NCI-H187 (cell line): ENCODE measurements around the gene CYP1B1.

Experiments used
- DNase-seq, 2 experiments: peaks; one replicate each; lab custom pipeline; 2025; lab: John Stamatoyannopoulos, UW

The CYP1B1 gene

DNA sequence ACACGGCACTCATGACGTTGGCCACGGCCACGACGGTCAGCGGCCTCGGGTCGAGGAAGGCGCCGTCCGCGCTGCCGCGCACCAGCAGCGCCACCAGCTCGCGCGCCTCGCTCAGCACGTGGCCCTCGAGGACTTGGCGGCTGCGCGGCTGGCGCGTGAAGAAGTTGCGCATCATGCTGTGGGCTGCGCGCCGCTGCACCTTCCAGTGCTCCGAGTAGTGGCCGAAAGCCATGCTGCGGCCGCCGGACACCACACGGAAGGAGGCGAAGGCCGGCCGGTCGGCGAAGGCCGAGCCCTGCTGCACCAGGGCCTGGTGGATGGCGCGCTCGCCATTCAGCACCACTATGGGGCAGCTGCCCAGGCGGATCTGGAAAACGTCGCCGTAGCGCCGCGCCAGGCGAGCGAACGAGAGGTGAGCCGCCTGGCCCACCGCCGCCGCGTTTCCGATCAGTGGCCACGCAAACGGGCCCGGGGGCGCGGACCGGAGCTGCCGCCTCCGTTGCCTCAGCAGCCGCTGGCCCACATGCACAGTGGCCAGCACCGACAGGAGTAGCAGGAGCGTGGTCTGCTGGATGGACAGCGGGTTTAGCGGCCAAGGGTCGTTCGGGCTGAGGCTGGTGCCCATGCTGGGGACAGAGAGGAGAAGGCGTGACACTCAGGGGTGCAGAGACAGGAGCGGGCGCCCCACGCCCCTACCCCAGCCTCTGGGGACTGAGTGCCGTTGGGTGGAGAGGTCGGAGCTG is 1.0 kb downstream of the CYP1B1 start:
- DNase-seq = no peak

DNA sequence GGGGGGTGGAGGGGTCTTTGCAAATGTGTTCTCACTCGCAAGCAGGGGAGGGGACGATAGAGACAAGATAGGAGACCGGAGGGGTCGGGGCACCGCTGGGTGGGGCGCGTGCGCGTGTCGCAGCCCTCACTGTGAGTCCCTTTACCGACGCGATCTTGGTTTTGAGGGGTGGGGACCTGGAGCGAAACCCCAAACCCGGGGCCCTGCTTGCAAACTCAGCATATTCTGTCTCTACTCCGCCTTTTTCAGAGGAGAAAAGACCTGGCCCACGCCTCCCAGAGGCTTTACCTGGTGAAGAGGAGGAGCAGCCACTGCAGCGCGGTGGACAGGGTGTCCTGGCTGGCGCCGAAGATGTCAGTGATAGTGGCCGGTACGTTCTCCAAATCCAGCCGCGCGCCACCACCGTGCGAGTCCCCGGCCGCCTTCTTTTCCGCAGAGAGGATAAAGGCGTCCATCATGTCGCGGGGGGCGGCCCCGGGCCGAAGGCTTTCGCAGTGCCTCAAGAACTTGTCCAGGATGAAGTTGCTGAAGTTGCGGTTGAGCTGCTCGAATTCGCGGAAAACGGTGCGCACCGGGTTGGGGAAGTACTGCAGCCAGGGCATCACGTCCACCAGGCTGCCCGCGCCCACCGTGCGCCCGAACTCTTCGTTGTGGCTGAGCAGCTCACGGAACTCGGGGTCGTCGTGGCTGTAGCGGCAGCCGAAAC is 1.7 kb downstream of the CYP1B1 start:
- DNase-seq = no peak

DNA sequence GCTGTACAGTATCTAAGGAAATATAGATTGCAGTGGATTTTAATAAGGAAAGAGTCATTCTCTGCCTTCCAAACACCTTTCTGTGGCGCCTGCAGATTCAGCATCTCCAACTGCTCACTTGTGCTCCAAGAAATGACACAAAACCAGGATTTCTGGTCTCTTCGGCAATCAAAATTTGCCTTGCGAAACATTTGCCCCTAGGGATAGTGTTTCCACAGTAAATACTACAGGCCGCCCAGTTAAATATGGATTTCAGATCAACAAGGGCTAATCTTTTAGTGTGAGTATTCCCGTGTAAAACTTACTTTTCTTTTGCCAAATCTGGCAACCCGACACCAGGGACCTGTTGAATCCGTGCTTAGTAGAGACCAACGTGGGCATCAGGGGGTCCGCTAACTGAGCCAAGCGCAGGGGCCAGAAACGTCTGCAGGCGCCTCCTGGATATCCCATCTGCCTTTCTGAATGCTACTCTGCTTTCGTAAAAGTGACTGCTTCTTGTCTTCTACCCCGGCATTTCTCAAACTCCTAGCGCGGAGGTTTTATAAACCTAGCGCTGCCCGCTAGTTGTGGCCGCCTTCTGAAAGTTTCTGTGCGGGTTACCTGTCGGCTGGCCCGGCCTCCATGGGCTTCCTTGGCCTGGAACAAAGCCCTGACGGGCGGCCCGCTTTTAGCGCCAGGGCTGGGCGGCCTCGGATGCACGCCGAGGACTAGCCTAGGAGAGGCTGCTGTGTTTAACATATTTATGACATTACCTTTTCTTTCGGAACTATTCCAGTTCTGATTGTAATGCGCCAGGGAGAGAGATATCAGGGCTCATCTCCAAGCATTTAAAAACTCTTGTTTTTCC is 2.5 kb downstream of the CYP1B1 start:
- no peak for DNase-seq

DNA sequence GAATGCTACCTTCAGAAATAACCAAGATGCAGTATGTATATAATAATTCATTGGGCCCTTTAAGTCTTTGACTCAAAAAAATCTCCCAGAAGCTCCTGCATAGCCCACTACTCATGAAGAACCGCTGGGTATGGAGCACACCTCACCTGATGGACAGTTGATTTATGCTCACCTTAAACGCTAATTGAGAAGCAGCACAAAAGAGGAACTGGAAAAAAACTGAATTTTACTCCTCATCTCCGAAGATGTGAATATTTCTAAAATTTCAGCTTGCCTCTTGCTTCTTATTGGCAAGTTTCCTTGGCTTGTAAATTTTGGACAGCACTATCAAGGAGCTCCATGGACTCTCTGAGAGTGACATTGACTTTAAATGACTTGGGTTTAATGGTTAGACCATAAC is 5.5 kb downstream of the CYP1B1 start:
- no peak for DNase-seq

DNA sequence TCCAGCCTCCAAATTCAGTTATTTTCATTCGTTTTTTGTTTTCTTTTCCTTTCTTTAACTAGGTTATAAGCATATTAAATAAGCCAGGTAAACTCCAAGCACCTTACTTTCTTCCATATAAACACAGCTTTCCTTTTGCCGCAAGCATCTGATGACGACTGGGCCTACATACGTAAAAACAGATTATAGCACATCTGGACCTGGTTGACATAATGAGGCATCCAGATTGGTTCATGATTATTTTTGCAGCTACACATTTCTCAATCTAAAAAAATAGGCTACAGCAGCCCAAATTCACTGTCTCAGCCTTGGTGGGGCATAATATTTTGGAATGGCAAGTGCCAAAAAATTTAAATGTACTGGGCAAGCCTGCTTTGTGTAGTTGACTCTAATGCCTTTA is 7.7 kb downstream of the CYP1B1 start:
- no peak for DNase-seq

DNA sequence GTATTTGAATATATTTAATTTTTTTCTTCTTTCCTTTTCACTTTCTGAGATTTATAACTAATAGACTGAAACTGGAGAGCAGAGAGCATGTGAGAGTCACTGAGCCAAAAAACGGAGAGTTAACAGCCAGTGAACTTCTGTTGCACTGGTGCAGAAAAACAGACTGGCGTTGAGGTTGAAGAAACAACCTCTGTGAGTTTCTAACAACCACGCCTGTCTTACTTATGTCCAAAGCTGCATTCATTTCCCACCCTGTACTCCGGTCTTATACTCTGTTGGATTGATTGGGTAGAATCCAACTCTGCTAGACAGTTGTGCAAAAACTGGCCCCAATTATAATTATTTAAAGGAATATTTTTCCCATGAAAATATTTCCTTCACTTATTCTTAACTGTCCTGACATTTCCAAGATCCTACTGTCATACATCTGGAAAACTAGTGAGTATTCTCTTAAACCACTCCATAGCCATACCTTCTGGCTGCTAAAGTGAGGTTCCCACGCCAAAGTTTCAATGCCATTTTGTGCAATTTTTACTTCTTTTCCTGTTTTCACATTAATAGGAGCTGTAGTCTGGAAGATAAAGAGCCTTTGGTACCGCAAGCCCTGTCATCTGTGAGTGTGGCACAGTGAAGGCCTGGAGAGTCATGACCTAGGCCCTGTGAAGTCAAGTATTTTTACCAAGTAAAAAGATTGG is 9.4 kb downstream of the CYP1B1 start:
- no peak for DNase-seq

DNA sequence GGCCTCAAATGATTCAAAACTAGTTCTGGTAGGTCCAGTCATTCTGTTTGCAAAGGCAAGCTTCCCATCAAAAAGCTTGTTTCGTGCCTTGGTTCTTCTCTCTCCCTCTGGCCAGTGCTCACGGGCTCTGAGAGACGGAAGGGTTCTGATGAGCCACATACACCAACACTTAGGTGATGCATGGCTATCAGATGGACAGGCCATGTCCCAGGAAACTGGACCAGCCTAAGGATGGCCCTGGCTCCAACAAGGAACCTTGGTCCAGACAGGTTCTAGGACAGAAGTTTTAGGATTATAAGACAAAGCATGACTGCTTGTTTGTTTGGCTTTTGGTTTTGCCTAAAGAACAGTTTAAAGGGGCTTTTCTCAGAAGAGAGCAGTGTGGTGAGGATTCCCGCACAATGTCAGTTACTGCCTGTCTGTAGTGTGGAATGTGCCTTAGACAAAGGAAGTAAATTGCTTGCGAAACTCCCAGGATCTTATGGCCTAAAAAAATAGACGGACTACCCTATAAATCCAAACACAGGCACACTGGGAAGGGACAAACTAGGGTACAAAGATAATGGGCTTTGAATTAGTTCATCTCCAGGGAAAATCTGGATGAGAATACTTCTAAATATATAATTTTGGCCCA is 10.3 kb downstream of the CYP1B1 start:
- no peak for DNase-seq

DNA sequence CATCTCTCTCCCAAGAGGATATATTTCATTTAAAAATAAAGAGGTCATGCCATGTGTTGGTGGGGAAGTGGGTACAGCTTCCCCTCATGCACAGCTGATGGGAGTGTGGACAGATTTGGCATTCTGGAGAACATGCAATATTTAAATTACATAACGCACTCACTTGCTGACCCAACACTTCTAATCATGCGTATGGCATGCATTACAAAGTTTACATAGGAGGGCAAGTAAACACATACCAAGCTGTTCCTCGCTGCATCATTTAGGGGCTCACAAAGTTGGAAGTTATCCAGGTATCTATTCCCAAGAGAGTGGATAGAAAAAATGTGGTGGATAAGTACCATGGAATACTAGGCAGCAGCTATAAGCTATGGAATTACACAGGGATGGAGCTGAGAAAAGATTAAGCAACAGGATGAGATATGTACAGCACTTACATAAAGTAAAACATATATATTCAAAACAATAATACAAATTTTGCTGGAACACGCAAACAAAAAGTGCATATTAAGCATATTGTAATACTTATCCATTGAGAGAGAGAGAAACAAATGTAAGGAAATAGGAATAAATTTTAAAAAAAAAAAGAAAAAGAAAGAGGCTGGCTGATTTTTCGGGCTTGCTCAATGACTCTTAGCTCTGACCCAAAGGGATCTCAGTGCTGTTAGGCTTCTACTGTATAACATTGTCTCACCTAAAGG is 11.0 kb downstream of the CYP1B1 start:
- no peak for DNase-seq

DNA sequence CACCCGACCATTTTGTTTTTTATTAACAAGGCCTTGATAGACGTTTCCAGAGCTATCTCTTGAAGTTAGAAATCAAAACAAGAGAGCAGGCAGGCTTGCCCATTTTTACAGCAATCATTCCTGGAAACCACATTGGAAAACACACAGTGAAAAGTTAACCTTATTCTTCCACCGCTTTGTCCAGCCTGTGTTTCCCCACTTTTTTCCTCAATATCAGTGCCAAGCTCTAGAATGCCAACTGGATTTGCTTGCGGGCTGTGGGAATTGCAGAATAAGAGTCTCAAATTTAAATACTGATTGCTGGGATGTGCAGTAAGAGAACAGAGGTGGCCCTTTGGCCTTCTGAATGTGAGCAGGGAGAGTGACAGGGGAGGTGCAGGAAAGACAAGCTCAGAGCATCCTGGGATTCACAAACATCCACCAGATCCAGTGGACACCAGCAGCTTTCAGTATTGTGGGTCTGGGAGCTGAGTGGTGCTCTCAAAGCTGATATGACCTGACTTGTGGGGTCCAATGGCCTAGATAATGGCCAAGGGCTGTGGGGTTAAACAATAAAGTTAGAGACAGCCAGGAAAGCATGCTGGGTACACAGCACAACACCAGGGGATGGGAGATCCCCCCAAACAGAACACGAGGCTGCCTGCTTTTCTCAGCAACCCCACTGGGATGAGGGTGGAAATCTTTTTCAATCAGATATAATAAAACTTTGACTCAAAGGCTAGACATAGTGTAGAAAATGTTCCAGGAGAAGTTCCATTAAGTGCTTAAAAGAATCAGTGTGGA is 15.5 kb downstream of the CYP1B1 start:
- DNase-seq = no peak

DNA sequence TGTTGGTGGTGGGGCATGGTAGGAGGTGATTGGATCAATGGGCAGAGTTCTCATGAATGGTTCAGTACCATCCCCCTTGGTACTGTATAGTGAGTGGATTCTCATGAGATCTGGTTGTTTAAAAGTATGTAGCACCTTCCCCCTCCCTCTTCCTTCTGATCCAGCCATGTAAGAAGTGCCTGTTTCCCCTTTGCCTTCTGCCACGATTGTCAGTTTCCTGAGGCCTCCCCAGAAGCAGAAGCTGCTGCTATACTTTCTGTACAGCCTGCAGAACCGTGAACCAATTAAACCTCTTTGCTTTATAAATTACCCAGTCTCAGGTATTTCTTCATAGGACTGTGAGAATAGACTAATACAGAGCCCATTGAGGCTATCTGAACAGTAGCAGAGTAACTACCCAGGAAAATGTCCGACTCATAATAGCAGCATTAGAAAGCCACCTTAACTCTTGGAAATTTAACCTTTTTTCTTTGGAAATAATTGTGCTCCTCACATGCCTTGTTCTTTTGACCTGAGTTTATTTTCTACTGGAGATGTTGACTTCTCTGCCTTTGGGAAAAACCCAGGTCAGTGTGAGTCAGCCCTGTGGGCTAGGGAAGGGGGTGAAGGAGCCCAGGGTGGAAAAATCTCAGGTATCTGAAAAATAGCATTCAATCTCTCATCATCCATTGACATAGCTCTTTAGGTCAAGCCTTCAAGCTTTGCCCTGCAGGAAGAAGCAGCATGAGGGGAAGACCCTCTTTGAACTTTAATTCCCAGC is 18.1 kb downstream of the CYP1B1 start:
- DNase-seq = no peak

DNA sequence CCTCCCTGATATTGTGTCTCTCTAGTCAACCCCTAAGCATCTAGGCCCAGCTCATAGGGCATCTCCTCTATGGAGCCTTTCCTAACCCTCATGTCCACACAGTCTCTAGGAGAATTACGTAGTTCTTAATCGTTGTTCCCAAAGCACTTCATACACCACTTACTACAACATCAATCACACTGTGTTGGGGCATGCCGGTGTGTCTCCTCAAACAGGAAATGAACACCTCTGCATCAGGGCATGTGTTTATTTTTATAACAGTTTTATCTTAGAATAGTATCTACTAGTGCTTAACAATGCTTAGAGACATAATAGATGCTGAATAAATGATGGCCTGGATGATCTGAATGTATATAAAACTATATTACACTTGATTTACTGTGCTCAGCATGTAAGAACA is 19.7 kb downstream of the CYP1B1 start:
- DNase-seq = no peak

DNA sequence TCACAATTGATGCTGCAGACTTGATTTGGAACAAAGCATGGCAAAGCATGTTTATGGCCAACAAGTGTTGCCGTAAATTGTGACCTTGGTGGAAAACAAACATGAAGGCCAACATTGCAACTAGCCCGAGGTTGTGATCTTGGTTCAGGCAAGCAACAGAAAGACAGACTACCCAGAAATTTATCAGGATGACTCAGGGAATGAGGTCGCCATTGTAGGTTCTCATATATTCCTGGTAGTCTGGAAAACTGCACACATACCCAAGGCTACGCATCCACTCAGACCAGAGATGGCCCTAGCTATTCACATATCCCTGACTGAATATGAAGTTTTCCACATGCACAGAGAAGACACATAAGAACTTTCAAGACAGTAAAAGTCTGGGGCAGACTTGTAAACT is 30.1 kb downstream of the CYP1B1 start:
- DNase-seq = no peak

DNA sequence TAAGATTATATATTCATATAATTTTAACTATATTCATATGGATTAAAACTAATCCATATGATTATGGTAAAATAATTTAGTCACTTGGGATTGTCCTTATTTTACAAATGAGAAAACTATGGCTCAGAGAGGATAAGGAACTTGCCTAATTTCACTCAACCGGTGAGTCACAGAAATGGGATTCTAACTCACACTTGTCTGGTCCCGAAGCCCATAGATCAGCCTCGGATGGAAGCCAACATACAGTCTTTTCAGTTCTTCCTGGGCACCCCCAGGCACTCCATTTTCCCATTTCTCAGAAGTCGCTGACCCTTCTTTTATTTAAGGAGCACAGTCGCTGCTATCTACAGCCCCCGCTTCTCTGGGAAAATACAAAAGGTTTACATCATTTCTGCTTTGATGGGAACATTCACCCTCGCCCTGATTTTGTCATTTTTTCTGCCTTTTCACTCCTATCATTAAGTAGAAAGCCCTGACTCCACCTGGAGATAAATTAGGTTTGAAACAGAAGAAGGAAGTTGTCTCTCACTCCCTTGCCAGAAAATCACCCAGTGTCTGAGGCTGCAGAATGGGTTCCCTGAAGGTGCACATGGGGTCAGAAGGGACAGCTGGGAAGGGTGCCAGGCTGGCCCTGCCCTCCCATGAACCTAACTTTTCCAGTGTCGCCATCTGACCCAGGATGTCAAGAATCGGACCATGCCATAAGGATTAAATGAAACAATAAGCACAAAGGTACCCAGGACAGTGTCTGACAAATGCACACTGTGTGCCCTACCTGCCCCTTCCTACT is 36.6 kb downstream of the CYP1B1 start:
- no peak for DNase-seq

DNA sequence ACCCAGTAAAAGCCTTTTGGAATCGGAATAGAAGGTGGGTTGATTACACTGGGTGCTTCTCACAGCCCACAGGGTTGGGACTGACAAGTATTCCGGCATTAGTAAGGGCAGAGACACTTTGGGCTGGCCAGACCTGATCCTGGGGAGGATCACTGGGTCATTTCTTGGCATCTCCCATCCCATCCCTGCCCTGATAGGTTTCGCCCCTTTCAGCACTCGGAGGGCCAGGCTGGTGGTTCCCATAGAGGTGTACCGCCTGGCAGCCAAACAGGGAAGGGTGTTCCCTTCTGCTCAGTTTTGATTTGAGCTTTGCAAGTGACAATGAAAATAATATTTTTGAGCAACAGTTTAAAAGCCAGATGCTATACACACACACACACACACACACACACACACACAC is 37.3 kb downstream of the CYP1B1 start:
- DNase-seq = no peak

DNA sequence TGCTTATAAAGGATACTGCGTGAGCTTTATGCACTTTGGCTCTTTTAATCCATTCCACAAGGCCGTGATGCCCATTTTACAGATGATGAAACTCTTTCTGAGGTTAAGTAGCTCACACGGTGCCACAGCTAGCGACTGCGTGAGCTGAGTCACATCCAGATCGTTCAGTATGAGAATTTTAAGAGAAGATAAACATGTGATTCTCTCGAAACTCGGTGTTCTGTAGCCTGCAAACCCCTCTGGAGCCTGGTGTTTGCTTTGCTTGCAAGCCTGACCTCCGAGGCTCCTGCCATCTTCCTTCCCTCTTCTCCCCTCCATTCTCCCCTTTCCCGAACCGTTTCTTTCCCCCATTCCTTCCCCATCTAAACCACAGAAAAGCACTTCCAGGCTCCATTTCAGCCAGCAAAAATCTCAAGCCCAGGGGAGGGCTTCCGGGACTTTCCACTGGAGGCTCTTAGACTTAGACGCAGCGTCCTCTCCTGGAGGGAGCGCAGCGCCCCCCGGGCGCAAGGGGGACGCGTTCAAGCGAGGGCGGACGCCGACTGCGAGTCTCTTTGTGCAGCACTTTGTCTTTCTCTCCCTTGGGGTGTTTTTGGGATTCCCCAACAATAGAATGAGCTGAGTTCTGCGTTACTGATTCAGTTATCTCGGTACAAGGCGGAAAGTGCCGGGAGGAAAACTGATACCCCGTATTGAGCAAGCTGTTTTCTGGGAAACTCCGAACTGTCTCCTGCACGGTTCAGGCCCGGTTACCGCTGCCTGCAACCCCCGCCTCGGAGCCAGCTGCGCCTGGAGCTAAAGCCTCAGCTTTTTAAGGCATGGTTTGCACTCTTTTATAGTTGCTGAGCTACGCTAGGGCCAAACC is 38.0 kb downstream of the CYP1B1 start:
- DNase-seq = no peak

DNA sequence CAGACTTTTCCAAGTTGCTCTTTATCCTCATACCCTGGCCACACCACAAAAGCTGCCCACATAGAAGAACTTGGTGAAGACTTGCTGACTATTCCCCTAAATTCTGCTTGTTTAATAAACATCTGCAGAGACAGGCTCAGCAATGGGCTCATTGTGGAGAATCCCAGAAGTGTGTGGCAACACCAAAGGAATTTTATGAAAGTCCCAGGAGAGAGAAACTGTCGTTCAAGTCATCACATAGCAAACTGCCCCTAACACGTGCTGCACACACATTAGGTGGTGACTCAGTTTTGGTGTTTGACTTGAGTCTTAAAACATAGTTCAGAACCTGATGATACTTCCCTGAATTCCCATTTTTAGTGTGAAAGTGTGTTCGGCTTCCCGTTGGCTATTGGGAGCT is 38.6 kb downstream of the CYP1B1 start:
- DNase-seq = no peak

DNA sequence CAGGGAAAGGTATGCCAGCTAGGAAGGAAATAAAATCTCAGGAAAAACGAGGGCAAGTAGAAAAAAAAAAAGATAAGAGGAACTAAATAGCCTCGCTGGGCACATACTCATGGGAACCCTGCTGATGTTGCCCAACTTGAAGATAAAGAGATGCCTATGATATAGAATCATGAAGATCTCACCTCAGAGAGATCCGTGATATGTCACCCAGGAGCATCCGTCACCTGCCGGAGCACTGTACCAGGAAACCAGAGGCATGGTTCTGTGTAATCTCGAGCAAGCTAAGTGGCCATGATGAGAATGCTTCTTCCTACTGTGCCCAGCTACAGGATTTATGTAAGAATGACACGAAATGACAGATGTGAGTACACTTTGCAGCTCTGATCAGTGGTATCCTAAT is 40.0 kb downstream of the CYP1B1 start:
- DNase-seq = no peak

DNA sequence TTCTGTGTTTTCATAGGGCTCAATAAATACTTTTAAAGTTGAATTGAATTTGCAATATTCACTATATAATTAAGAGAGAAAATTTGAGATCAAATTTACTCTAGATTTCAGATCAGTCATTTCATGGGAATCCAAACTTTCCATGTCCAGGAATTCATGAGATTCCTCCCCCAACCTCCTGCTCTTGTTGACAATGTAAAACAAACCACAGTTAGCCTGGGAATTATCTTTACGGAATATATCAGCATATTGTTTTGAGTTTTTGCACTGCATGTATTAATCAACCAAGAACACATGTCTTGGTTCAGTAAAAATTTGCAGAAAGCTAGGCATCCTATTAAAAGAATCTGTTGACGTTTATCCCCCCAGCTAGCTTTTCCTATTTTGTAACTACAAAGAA is 42.3 kb downstream of the CYP1B1 start:
- no peak for DNase-seq
